ENCODE measurements around the gene C1orf210.
A peak's percentile ranks its signal among the peaks of the same experiment; 100 is the strongest.

Gene C1orf210

DNA sequence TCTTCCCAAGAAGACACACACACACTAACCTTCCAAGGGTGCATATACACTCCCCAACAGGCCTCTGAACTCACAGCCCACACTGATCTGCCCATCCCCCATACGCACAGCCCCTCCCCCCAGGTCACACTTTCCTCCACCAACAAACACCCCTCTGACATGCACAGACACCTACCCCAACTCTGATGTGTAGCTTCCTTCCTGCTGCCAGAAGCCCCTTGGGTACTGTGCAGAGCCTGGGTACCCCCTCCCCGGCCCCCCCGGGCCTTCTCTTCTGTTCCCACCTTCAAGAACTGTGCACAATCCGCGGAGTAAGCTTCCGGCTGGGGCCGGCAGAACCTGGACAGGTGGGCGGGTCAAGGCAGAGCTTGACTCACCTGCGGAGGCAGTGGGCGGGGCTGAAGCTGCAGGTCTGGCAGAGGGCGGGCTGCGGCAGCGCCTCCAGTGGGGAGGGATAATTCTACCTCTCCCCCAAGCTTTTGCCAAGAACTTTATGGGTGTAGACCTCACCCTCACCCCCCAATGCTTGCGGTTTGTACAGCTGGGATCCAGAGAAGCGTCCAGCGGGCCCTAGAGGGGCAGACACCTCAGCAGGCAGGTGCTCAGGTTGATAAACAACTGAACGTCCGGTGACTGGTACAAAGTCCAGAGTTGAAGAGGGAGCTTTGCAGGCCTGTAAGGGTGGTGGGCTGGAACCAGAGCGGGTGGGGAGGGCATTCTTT, at the start of gene C1orf210:
Gene C1orf210 (minus strand): TSS at position 313 of the 722 bp plus-strand sequence. CDS start 2,311 bp downstream, outside the sequence.
- no peak for DNase-seq

DNA sequence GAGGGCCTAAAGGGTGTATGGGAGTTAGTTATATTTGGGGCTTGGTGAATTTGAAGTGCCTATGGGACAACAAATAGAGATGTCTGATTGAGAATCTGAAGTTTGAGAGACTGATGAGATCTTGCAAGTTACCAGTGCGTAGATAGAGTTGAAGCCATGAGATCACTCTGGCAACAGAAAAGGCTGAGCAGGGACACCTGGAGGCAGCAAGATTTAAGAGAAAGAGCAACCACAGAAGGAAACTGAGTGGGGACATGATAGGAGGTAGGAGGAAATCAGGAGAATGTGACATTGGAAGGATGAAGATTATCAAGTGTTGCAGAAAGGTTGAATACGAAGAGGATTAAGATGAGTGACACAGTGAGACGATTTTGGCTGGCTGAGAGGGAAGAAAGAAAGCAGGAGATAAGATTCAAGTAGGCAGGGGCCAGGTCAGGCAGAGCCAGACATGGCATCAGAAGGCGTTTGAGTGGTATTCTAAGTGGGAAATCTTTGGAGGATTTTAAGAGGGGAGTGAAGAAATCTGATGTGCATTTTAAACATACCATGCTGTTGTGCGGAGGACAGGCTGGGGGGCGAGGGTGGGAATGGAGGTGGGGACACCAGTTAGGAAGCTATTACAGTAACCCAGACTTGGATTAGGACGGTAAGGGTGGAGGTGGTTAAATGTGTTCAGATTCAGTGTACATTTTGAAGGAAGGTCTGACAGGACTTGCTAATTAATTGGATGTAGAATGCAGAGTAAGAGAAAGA, 49.2 kb upstream of the C1orf210 start:
- no peak for DNase-seq

DNA sequence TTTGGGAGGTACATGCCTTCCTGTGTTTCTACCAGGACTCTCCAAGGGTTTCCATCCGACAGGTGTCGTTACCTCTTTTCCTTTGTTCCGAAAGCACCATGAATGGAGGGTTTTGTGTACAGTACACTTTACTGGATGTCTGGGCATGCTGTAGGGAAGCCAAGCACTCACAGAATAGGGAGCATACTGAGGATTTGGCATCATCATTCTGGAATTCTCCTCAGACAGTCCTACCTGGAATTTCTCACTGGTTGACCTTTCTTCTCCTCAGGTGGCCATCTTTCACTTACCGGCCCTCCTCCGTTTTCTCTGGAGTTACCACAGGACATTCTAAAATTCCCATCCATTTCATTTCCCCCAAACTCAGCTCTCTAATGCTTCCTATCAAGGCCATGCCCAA, 46.3 kb upstream of the C1orf210 start:
- DNase-seq, result no peak

GRCh38 chr1:43329995-43330751, 44.8 kb upstream of the C1orf210 start:
- no peak for DNase-seq

DNA sequence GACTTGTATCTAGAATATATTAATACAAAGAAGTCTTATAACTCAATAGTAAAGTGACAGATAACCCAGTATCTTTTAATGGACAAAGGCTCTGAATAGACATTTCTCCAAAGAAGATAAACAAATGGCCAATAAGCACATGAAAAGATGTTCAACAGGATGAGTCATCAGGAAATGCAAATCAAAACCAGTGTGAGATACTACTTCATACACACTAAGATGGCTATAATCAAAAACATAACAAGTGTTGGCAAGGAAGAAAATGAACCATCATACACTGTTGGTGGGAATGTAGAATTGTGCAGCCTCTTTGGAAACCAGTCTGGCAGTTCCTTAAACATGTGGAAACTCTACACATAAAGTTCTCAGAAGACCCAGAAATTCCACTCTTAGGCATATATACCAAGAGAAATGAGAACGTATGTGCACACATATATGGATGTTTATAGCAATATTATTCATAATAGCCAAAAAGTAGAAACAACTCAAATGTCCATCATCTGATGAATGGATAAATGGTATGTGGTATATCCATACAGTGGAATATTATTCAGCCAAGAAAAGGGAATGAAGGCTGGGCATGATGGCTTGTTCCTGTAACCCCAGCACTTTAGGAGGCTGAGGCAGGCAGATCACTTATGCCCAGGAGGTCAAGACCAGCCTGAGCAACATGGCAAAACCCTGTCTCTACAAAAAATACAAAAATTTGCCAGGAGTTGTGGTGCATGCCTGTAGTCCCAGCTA, 42.3 kb upstream of the C1orf210 start:
- DNase-seq, result no peak

DNA sequence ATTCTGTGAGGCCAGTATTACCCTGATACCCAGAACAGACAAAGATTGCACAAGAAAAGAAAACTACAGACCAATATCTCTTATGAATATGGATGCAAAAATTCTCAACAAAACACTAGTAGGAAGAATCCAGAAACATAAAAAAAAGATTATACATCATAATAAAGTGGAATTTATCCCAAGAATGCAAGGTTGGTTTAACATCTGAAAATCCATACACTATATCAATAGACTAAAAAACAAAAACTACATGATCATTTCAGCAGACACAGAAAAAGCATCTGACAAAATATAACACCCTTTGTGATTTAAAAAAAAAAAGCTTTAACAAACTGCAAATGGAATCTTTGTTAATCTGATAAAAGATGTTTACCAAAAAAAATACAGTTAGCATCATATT, 40.0 kb upstream of the C1orf210 start:
- no peak for DNase-seq

- DNase-seq, result no peak
Measured at GRCh38 chr1:43324810-43325209, 39.4 kb upstream of the C1orf210 start.

DNA sequence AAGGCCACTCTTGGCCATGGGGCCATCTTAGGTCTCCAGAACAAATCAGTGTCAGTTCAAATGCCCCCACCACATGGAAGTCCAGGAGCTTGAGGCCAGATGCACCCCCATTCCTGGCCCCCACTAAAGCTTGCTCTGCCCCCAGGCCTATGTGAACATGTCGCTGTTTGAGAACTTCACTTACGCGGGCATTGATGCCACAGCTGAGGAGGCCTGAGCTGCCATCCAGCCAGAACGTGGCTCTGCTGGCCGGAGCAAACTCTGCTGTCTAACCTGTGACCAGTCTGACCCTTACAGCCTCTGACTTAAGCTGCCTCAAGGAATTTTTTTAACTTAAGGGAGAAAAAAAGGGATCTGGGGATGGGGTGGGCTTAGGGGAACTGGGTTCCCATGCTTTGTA, 37.1 kb upstream of the C1orf210 start:
- DNase-seq, result no peak

GRCh38 chr1:43321331-43321891, 36.0 kb upstream of the C1orf210 start:
- DNase-seq, result no peak

- DNase-seq, result no peak
Measured at GRCh38 chr1:43319766-43320165, 34.4 kb upstream of the C1orf210 start.

DNA sequence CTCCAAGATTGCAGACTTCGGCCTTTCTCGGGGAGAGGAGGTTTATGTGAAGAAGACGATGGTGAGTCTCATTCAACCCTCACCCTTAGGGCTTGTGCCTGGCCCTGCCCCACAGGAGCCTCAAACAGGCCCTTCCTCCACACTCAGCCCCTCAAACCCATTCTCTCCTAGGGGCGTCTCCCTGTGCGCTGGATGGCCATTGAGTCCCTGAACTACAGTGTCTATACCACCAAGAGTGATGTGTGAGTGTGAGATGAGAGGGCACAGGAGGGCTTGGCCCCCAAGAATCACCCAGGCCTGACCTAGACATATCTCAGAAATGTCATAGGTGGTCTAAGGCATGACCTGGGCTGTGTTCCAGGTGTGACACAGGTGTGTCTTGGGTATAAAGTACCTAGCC, 33.9 kb upstream of the C1orf210 start:
- DNase-seq, result no peak

- no peak for DNase-seq
Measured at GRCh38 chr1:43318831-43319230, 33.5 kb upstream of the C1orf210 start.

DNA sequence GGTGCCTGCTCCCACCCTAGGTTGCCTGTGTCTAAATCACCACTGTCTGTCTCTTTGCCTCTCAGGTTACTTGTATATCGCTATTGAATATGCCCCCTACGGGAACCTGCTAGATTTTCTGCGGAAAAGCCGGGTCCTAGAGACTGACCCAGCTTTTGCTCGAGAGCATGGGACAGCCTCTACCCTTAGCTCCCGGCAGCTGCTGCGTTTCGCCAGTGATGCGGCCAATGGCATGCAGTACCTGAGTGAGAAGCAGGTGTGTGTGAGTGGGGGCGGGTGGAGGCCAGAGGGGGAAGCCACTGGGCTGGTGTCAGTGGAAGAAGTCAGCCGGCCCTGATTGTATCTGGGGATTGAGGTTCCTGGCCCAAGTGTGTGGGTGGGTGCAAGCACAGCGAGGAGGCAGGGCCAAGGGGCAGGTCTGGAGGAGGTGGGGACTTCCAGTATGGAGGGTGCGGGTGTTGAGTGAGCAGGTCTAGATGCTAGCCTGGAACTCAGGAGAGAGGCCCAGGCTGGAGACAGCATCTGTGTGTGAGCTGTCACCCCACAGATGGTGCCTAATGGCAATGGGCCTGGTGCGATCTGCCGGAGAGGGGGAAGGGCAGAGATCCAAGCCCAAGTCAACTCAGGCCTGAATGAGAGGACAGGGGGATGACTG, 32.6 kb upstream of the C1orf210 start:
- DNase-seq, result peak in 1 of 2 experiments; percentile 15

GRCh38 chr1:43316738-43317520, 31.5 kb upstream of the C1orf210 start:
- no peak for DNase-seq

- no peak for DNase-seq
Measured at GRCh38 chr1:43315963-43316737, 30.8 kb upstream of the C1orf210 start.

GRCh38 chr1:43315481-43315880, 30.1 kb upstream of the C1orf210 start:
- DNase-seq, result no peak

DNA sequence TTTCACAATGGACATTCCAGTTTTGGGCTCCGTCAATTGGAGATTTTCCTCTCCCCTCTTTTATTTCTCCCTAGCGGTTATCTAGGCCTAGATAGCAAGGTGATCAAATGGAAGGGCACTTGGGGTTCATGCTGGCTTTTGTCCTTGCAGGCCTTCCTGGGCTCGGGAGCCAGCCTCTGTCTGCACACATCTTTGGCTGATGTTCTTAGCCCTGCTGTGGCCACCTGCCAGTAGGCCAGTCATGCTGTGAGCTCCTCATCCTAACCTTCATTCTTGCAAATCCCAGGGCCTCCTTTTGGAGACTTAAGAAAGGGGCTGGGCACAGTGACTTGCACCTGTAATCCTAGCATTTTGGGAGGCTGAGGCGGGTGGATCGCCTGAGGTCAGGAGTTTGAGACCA, 28.9 kb upstream of the C1orf210 start:
- no peak for DNase-seq

DNA sequence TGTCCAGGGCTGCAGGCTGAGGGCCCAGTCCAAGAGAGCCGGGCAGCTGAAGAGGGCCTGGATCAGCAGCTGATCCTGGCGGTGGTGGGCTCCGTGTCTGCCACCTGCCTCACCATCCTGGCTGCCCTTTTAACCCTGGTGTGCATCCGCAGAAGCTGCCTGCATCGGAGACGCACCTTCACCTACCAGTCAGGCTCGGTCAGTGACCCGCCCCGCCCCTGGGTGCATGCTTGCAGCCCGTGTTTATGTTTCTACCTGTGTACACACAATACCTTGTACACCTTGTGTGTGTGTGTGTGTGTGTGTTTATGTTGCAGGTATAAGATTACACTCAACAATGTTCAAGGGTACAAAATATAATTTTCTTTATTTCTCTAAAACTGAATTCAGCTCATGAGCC, 28.4 kb upstream of the C1orf210 start:
- DNase-seq, result no peak

GRCh38 chr1:43312663-43313515, 27.5 kb upstream of the C1orf210 start:
- no peak for DNase-seq

All from NCI-H524 (cell line).